OCI-LY3 (cell line): ENCODE results near the gene ISLR.
A peak's percentile ranks its signal among the peaks of the same experiment; 100 is the strongest.

Source experiments
- H2AFZ ChIP-seq: fragments of 200-600, 300-600 bp; shearing (Covaris generic); 2 replicates; pipeline ENCODE4 v1.6.0; 2014; ENCODE audit warnings: antibody characterized with exemption, low read depth, low read length
- H3K27ac ChIP-seq: fragments of 200-600, 300-600 bp; sonication (generic); 2 replicates; pipeline ENCODE4 v1.5.1; 2014; ENCODE audit warnings: mild to moderate bottlenecking, low read length, moderate library complexity, mixed read lengths
- H3K27me3 ChIP-seq: fragments of 200-600, 300-600 bp; sonication (generic); 2 replicates; pipeline ENCODE4 v1.6.1; 2014; ENCODE audit warnings: low read depth, low read length, mixed read lengths
- H3K36me3 ChIP-seq: fragments of 200-600, 300-600 bp; sonication (generic); replicated peaks from 2 replicates; pipeline ENCODE3; 2014; ENCODE audit warnings: low read depth, low read length, mixed read lengths
- H3K4me1 ChIP-seq: fragments of 300-600, 200-600 bp; sonication (generic); 2 replicates; pipeline ENCODE4 v1.6.1; 2014; ENCODE audit warnings: low read length, mixed read lengths
- H3K4me2 ChIP-seq: fragments of 200-600, 300-600 bp; sonication (generic); 2 replicates; pipeline ENCODE4 v1.6.1; 2014; ENCODE audit warnings: low read length, mixed read lengths
- H3K4me3 ChIP-seq: fragments of 300-600, 200-600 bp; sonication (generic); 2 replicates; pipeline ENCODE4 v1.5.1; 2014; ENCODE audit warnings: antibody characterized with exemption, mild to moderate bottlenecking, low read length, moderate library complexity
- H3K79me2 ChIP-seq: fragments of 300-600, 200-600 bp; shearing (Covaris generic); 2 replicates; pipeline ENCODE4 v1.6.1; 2014; ENCODE audit warnings: mild to moderate bottlenecking, low read length, mixed read lengths
- H3K9ac ChIP-seq: fragments of 300-600, 200-600 bp; shearing (Covaris generic); 2 replicates; pipeline ENCODE4 v1.6.0; 2014; ENCODE audit warnings: mild to moderate bottlenecking, low read length, moderate library complexity
- H3K9me3 ChIP-seq: fragments of 200-600, 300-600 bp; shearing (Covaris generic); 2 replicates; pipeline ENCODE4 v1.6.1; 2014; ENCODE audit warnings: low read length, mixed read lengths; ENCODE audit not compliant: insufficient read depth
- H4K20me1 ChIP-seq: fragments of 200-600, 300-600 bp; sonication (generic); 2 replicates; pipeline ENCODE4 v1.6.1; 2016; ENCODE audit warnings: low read length, mixed read lengths; ENCODE audit not compliant: insufficient read depth
- EZH2phosphoT487 ChIP-seq: fragments of 200-600 bp; shearing (Covaris generic); IDR thresholded peaks from 2 replicates; pipeline ENCODE4 v1.6.1; 2018; ENCODE audit warnings: antibody characterized with exemption, mixed run types, low read depth
- TF ChIP-seq, protein P1 (sequence below): fragments of 200-600, 300-600 bp; sonication (generic); IDR thresholded peaks from 2 replicates; pipeline ENCODE4 v1.5.1; 2014; ENCODE audit warnings: antibody characterized with exemption, low read length, low read depth

The ISLR gene

DNA sequence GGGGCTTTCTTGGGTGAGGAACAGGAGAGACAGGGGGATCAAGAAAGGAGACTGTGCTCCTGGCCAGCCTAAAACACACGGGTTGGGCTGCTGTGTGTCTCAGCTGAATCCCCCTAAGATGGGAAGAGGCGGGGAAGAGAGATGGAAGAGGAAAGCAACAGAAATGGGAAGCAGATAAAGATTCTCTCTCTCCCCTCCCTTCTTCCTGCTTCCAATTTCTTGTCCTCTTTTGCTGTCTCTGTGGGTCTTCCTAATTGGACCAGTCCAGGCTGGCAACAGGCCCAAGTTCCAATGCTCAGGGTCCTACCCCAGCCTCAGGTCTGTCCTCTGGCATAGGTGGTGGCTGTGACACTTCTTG lies 36.0 kb upstream of the ISLR start:
- TF ChIP-seq, protein P1, sequence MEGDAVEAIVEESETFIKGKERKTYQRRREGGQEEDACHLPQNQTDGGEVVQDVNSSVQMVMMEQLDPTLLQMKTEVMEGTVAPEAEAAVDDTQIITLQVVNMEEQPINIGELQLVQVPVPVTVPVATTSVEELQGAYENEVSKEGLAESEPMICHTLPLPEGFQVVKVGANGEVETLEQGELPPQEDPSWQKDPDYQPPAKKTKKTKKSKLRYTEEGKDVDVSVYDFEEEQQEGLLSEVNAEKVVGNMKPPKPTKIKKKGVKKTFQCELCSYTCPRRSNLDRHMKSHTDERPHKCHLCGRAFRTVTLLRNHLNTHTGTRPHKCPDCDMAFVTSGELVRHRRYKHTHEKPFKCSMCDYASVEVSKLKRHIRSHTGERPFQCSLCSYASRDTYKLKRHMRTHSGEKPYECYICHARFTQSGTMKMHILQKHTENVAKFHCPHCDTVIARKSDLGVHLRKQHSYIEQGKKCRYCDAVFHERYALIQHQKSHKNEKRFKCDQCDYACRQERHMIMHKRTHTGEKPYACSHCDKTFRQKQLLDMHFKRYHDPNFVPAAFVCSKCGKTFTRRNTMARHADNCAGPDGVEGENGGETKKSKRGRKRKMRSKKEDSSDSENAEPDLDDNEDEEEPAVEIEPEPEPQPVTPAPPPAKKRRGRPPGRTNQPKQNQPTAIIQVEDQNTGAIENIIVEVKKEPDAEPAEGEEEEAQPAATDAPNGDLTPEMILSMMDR = no peak
- no peak for TF ChIP-seq EZH2phosphoT487
- Histone ChIP-seq H3K9ac (no peak overlapping the region), H2AFZ (no peak overlapping the region), H3K27ac (no peak overlapping the region), H3K27me3 (no peaks in the 10 kb centered on the region), H3K36me3 (no peaks in the 10 kb centered on the region), H3K79me2 (no peaks in the 10 kb centered on the region), H3K4me2 (no peak overlapping the region), H4K20me1 (no peaks in the 10 kb centered on the region), H3K4me3 (no peak overlapping the region), H3K9me3 (no peaks in the 10 kb centered on the region), H3K4me1 (no peaks in the 10 kb centered on the region)

DNA sequence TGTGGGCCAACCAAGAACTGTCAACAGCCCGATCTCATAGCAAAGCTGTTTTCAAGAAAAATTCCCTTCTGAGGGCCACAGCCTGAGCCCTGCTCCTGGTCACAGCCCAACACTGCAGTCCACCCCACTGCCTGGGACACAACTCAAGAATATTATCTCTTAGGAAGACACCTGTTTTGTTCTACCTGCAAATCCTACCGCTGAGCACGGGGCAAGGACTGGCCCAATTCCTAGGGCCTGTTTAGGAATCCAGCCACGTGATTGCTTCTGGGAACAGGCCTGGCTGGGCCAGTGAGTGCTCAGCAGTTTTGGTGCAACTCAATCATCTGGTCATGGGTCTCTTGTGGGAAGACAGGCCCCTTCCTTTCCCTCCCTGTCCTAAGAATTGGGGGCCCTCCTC lies 34.9 kb upstream of the ISLR start:
- TF ChIP-seq EZH2phosphoT487 = no peak
- TF ChIP-seq, protein P1 = no peak
- H3K27ac ChIP-seq = no peak overlapping the region
- H3K79me2 ChIP-seq = no peaks in the 10 kb centered on the region
- no peaks in the 10 kb centered on the region for H3K27me3 ChIP-seq
- H3K9me3 ChIP-seq = no peaks in the 10 kb centered on the region
- no peak overlapping the region for H3K4me2 ChIP-seq
- no peaks in the 10 kb centered on the region for H3K4me1 ChIP-seq
- no peak overlapping the region for H2AFZ ChIP-seq
- H4K20me1 ChIP-seq = no peaks in the 10 kb centered on the region
- H3K36me3 ChIP-seq = no peaks in the 10 kb centered on the region
- no peak overlapping the region for H3K4me3 ChIP-seq
- no peak overlapping the region for H3K9ac ChIP-seq

DNA sequence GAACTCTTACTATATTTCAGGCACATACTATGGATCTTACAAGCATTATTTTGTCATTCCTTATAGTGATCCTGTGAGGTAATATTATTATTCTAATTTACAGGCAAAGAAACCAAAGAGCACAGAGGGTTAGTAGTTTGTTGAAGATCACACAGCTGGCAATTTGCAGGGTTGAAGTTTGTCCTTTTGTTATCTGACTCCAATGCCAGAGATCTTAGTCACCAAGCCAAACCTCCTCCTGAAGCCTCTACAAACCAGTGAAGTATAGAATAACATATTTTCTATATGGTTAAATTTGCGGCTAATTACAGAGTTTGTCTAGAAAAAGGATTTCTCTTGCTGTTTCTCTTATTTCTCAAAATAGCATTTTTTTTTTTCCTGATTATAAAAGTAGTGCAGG lies 31.9 kb upstream of the ISLR start:
- no peak overlapping the region for H3K4me2 ChIP-seq
- no peak overlapping the region for H3K9ac ChIP-seq
- H3K4me3 ChIP-seq = no peak overlapping the region
- H3K9me3 ChIP-seq = no peaks in the 10 kb centered on the region
- H2AFZ ChIP-seq = no peak overlapping the region
- H3K79me2 ChIP-seq = no peaks in the 10 kb centered on the region
- TF ChIP-seq, protein P1 = no peak
- TF ChIP-seq EZH2phosphoT487 = no peak
- H3K27ac ChIP-seq = no peak overlapping the region
- H3K27me3 ChIP-seq = peaks cover 12% of the 10 kb centered on the region
- H3K36me3 ChIP-seq = no peaks in the 10 kb centered on the region
- H3K4me1 ChIP-seq = no peaks in the 10 kb centered on the region
- no peaks in the 10 kb centered on the region for H4K20me1 ChIP-seq

DNA sequence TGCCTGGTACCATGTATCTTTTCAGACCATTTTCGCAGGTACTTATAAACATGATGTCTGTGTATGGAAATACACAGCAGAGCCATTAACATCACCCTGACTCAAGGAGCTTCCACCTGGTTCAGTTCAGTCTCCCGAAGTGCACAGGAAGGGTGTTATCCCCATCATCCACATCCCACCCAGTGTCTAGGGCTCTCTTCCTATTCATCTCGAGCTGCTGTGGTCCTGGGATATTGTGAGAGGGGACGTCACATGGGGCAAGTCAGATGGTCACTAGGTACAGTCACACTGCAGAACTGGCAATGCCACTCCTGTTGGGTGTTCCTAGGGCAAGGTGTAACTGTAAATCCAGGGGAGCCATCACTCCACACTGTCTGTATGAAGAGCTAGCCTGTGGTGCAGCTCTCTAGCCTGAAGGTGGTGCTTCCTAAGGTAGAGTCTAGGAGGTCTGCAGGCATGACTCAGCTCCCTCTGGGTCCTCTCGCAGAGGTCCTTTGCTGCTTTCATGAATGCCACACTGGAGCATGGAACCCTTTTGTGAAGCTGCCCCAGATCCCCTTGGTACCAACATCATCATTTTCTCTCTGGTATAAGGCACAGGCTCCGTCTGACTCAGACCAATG lies 29.2 kb upstream of the ISLR start:
- H3K27me3 ChIP-seq = peaks cover 28% of the 10 kb centered on the region
- H3K9ac ChIP-seq = no peak overlapping the region
- no peaks in the 10 kb centered on the region for H3K9me3 ChIP-seq
- H3K4me3 ChIP-seq = no peak overlapping the region
- H2AFZ ChIP-seq = no peak overlapping the region
- TF ChIP-seq, protein P1 = peak; percentile 15; the same call in 1 of the 2 replicates
- TF ChIP-seq EZH2phosphoT487 = no peak
- no peaks in the 10 kb centered on the region for H3K36me3 ChIP-seq
- no peak overlapping the region for H3K27ac ChIP-seq
- H4K20me1 ChIP-seq = no peaks in the 10 kb centered on the region
- no peak overlapping the region for H3K4me2 ChIP-seq
- H3K4me1 ChIP-seq = no peaks in the 10 kb centered on the region
- no peaks in the 10 kb centered on the region for H3K79me2 ChIP-seq
